ENCODE results near the gene APRT.

The APRT gene

DNA sequence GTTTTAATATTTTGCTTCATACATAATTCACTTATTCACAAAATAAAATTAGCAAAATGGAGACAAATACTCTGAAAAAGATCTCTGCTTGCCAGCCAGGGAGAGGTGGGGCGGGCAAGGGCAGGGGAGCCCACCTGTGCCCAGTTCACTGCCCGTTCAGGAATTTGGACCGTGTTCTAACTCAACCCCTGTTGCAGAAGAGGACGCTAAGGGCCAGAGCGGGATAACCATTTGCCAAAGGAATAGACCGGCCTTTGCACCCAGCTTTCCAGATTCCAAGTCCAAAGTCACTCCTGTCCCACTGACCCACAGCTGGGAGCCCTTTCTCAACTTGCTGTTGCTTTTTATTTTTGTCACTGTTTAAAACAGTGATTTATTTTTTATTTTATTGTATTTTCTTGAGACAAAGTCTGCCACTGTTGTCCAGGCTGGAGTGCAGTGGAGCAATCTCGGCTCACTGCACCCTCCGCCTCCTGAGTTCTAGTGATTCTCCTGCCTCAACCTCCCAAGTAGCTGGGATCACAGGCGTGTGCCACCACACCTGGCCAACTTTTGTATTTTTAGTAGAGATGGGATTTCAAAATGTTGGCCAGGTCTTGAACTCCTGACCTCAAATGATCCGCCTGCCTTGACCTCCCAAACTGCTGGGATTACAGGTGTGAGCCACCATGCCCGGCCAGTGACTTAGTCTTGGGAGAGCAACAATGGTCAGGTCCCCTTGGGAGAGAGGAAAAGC, 24.0 kb downstream of the APRT start:
- DNase-seq (ENCODE audit: low spot score) = no peak

DNA sequence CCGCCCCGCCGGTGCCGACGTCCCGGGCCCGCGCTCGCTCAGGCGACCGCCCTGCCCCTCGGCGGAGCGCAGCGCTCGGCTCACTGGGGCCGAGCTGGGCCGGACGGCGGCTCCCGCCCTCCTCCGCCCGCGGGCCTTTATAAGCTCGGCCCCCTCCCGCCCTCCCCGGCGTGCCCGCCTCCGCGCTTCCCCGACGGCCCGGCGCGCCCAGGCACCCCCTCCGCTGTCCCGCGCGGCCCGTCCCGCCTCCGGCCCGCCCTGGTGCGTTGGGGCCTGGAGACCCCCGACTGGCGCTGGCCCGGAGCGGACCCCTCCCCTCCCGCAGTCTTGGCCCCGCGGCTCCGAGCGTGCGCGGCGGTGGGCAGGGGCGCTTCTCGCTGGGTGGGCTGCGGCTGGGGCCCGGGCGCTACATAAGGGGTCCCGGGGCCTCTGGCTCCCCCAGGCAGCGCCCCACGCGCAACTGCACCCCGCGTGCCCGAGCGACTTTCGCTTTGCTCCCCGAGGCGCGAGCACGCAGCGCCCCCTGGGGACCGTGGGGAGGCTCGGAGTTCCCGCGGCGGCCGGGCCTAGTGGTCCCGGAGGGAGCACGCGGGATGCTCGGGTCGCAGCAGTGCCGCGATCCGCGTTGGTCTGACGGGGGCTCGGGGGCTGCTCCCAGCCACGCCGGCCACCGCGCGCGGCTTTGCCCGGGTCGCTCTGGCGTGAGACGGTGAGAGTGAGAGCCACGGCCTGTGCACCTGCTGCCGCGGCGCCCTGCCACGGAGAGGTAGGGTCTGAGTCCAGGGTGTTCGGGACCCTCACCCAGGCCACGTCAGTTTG, 26.4 kb downstream of the APRT start, which contains the start of gene PIEZO1:
Gene PIEZO1 (minus strand): TSS at position 115 of the 819 bp plus-strand sequence. CDS start 256 bp downstream, outside the sequence.
- no peak for DNase-seq (ENCODE audit: low spot score)

DNA sequence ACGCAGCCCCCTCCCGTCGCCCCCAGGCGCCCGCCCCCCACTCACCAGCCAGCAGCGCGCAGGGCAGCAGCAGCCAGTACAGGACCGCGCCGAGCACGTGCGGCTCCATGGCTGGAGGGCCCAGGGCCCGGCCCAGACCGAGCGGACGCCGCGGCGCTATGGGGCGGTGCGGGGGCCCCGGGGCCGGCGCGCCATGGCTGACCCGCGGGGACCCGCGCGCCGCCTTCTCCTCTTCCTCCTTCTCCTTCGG, 26.9 kb downstream of the APRT start:
- no peak for DNase-seq (ENCODE audit: low spot score)

DNA sequence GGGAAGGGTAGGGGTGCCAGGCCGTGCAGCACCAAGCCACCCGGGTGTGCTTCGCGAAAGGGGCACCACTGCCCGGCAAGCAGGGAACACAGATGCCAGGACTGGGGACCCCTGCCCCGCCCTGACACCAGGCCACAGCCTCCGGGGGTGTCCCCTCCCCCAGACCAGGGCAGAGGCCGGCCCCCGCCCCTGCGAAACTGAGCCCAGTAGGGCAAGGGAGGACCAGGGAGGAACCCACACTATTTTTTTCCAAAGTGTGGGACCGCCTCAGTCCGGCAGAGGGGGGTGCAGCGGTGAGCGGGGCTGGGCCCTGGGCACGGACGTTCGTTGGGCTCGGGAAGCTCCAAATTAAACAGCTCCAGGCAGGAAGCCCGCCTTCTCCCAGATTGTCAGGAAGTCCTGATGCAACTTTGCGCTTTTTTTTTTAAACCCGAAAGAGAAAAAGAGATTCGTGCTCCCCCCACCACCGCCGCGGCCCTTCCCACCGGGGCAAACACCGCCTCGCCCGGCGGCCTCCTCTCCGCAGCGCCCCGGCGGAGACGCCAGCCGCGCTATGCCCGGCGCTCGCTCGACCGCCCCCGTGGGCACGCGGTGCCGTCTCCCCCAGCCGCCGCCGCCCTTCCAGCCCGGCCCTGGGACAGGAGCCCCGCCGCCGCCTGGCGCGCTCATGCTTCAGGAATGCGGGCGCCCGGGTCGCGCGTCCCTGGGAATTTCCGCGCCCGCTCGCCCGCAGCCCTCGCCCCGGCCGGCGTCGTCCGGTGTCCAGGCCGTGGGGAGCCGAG, 27.5 kb downstream of the APRT start:
- DNase-seq (ENCODE audit: low spot score) = no peak

DNA sequence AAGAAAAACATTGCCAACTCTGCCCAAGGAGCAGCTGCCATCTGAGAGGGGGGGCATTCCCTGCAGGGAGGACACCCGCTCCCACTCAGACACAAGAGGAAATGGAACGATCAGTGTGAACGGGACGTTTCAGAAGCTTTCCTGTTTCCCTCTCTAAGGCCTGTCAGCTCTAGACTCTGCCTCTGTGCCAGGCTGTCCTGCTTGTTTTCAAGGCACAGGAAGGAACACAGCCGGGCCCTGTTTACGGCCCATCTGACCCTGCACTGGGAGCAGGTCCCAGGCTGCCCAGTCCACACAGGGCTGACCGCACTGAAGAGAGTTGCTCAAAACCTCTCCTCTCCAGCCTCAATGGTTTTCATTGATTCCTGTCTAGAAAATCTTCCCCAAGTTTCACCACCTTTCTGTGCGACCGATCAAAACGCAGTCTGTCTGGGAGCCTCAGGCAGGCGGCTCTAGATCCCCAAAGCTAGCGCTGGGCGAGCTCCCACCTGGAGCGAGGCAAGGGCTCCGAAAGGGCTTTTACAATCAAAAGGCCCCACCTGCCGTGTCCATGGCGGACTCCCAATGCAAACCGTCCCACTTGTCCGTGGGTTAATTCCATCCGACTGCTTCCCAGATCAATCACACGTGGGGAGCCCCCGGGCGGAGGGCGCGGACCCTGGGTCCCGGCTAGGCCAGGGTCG, 28.2 kb downstream of the APRT start:
- peak; percentile 65 for DNase-seq (ENCODE audit: low spot score)

DNA sequence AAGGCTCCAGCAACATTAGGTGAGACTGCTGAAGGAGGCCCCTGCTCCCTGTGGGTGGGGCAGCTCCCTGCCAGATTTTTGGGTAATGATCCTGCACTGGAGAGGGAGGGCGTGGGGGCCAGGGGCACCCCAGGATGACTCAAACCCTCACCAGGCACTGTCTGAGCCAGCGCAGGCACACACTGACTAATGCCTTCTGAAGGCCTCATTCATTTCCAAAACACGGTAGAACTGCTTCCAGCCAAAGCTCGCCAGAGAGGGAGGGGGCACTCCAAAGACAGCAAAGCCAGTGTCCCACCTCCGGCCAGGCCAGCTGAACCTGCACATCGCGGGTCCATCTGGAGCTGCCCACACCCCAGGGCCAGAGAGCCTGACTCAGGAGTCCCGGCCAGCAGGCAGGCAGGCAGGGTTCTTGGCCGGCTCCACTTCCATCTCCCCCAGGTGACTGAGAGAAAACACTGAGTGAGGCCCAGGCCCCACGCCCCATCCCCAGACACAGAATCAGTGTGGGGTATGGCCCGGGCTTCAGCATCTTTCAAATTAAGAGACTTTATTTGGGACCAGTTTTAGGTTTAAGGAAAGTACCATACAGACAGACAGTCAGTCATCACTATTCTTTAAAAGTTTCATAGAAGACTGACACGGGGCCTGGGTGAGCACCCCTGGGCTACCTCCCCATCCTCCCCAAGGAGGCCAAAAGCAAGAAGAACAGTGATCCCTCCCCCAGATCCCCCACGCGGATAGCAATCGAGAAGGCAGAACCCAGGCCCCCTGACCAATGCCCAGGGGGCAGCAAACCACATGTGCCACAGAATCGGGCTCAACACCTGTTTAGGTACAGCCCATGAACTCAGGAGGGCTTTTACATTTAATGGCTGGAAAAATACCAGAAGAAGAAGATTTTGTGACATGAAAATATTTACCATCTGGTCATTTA, 29.0 kb downstream of the APRT start:
- DNase-seq (ENCODE audit: low spot score) = no peak

DNA sequence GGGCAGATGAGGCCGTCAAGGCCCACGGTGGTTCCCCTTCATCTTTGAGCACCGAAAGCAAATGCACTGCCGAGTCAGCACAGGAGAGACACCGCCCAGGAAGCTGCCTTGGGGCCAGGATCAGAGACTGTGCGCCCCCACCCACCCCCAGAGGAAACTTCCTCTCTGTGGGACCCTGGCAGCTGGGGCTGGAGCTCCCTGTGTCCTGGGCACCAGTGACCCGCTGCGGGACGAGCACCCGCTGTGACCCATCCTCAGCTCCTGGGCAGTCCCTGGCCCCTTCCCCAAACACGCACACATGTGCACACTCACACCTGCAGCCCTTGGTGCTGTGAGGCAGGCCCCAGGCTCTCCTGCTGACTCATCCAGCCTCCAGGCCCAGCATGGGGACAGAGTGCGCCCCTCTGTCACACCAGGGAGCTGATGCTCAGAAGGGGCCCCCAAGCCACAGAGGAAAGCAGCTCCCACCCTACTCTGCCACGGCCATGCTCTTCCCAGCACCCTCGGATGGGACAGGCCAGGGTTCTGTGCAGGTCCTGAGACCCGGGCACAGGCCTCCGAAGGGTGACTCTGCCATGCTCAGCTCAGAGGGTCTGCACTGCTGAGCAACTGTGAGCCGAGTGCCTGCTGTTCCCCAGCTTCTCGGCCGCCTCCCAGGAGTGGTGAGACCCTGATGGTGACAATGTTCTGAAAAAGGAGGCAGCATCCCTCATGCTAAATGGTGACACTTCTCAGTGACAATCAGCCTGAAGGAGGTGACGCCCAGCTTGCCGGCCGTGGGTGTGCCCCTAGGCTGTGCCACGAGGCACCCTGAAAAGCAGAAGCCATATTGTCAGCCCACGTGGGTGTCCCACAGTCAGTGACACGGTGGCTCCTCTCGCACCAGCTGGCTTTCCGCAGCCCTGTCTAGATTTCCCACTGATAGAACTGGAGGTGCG, 30.3 kb downstream of the APRT start:
- DNase-seq (ENCODE audit: low spot score) = no peak

DNA sequence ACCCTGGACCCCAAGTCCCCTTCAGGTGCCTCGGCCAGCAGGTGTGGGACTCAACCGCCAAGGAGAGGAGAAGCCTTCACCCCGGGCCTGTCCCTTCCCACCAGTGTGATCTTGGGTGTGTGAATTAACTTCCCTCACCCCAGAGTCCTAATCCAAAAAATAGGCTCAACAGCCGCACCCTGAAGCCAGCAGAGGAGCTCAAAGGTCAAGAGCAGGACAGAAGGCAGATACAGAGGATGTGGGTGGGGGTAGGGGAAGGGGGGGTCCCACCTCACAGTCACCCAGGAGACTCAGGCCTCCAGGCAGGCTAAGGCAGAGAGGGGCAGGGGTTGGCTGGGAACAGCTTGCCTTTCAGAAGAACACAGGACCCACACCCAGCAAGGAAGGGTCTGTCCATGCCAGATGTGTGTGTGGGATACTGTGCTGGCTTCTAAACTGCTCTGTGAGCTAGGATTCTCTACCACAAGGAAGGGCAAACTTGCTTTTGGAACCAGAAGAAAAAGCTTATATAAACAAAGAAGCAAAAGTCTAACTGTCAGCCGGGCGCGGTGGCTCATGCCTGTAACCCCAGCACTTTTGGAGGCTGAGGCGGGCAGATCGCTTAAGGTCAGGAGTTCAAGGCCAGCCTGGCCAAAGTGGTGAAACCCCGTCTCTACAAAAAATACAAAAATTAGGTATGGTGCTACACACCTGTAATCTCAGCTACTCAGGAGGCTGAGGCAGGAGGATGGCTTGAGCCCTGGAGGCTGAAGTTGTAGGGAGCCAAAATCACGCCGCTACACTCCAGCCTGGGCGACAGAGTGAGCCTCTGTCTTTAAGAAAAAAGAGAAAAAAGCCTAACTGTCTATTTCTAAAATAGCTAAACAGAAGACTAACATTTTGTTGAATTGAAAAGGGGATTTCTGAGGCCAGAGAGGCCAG, 31.3 kb downstream of the APRT start:
- DNase-seq (ENCODE audit: low spot score) = no peak

DNA sequence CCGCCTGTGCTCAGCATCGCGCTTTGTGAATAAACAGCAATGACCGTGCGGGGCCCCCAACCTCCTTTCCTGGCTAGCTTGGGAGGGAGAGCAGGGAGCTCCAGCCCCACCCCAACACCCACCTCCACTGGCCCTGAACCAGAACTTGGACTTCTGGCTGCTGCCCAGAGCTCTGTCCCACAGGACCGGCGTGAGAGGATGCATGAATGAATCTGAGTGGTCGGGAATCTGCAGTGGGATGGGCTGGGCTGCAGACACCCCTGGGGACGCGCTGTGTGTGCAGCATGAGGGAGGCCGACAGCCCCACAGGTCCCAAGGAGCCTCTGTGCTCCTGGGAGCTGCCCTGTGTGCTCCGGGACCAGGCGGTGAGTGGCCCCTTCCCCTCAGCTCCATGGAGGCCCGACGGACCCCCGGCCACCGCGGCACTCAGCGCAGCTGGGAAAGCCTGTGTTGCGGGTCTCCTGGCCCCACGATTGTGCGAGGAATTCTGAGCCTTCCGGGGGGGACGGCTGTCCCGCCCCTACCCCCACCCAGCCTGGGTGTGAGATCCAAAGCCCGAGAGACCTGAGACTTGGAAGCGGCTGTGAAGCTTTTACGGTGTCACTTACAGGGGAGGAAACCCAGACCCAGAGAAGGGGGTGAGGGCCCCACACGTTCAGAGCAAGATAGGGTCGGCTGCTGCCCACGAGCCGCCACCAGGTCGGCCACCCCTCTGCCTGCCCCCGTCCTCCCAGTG, 32.2 kb downstream of the APRT start:
- DNase-seq (ENCODE audit: low spot score) = no peak

DNA sequence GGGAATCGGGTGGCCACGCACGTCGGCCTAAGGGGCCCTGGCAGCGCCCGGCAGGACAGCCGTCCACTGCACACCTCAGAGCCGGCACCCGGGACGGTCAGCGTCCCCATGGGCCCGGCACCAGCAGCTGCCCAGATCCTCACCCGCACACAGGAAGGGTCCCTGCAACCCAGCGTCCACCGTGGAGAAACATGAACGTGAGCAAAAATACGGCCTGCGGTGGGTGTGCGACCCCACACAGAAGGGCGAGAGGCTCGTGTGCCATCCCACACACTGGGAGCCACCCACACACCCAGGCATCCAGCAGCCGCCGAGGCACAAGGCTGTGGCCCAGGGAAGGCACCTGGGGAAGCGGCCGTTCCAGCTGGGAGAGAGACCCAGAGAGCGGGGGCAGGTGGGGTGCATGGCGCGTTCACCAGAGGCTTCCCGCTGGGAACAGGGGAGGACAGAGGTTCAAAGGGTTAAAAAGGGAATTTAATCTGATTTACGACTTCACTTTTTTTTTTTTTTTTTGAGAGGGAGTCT, 33.1 kb downstream of the APRT start:
- DNase-seq (ENCODE audit: low spot score) = no peak

DNA sequence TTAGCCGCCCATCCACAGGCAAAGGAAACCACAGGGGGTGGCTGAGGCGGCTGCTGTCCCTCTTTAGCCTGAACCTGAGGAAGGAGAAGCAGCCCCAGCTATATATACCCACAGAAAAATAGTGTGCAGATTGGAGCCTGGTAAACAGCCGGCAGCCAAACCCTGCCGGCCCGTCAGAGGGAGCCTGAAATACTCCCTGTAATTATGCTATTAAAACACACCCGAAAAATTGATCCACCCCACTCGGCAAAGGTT, 33.5 kb downstream of the APRT start:
- DNase-seq (ENCODE audit: low spot score) = no peak

DNA sequence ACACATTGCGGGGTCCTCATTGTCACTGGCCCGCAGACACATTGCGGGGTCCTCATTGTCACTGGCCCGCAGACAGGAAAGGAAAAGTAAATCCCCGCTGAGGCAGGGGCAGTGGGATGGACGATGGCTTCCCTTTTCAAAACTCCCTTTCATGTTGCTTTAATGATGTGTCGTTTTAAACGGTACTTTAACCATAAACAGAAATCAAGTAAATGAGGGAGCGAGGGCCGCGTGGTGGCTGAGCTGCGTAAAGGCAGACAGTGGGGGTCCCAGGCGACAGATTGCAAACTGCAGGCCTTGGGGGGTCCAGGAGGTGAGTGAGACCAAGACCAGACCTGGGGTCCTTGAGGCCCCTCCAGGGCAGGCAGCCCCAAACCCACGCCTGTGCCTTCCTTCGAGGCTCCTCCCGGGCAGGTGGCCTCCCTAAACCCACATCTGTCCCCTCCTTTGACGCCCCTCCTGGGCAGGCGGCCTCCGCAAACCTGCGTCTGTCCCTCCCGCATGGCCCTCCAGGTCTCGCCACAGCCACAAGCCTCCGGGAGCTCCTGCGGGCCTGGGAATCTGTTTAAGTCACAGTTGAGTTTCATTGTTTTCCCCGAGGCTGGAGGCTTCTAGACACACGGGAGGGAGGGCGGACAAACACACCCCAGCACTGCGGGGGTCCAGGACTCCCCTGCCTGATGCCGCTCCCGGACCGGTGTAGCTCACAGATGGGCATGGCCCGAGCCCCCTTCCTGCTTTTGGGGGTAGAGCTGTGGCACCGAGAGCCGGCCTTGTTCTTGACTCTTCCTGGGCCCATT, 34.1 kb downstream of the APRT start:
- DNase-seq (ENCODE audit: low spot score) = no peak

DNA sequence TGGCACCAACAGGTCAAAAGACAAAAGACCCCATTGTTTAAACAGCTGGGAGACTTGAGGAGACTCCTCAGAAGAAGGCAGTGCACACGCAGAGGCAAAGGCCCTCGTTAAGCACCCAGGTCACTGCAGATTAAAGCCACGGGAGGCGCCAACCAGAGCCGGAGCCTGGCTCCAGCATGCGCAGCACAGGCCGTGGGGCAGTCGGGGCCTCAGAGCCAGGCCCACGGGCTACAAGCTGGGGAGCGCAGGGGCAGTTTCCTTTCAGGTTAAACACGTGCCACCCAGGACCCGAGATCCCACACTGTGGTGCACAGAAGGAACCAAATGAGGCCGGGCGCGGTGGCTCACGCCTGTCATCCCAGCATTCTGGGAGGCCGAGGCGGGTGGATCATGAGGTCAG, 35.9 kb downstream of the APRT start:
- DNase-seq (ENCODE audit: low spot score) = no peak

DNA sequence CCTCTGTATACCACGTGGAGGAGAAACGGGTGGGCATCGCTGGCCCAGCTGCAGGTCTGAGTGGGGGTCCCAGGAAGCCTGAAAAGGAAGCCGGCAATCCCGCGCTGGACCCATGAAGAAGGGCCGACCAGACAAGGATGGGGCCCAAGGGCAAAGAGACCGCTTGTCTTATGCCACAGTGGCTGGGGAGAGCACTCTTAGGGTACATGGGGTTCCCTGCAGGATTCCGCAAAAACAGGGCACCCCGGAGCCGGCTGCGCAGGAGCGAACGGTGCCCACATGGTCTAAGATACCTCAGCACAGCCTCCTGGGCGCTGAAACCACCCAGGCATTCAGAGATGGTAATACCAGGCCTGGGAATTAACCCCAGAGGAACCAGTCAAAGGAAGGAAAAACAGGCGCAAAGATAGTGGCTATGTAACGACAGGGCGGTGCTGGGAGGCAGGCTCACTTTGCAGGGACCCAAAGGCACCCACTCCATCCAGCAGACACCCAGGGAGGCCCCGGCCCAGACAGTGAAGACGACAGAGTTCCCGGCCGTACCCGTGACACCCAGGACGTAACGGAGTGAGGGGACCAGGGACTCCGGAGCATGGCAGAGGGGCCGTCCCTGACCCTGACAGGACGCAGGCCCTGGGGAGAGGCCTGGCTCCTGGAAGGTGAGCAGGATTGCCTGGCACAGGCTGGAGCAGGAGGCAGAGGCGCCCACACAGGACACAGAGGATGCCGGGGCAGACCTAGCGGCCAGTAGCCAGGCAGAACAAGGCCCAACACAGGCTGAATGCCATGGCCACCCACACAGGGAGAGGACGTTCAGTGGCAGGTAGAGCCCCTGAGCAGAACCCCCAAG, 37.0 kb downstream of the APRT start:
- no peak for DNase-seq (ENCODE audit: low spot score)

DNA sequence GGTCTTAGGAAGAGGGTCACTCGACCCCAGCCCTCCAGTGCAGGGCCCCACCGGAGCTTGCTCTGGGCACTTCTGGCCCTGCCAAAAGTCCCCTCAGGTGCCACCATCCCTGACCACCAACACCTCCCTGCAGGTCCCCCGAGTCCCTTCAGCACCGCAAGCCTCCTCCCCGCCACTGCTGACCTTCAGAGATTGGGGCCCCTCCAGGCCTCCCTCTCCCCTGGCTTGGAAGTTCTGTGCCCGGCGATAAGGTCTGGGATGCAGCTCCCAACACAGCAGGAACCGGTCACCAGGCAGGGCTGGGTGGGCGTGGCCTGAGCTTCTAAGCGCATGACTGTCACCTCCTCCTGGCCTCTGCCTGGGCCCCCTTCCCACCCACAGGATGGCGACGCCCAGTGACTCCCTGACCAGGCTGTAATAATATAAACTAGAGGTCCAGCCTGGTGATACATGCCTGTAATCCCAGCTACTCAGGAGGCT, 37.9 kb downstream of the APRT start:
- peak; percentile 83 for DNase-seq (ENCODE audit: low spot score)
